Stimulated activated CD8-positive, alpha-beta memory T cell treated with anti-CD3 and anti-CD28 coated beads, Interleukin-2, amount 100 ng/mL, for 1 hour (primary cell): Measurements from ENCODE around the gene MAN1C1.
A peak's percentile ranks its signal among the peaks of the same experiment; 100 is the strongest.

Source experiments
- DNase-seq, 2 donors: peaks; one replicate each; pipeline ENCODE4 v3.0.0-alpha.2; 2020; ENCODE audit warnings: low read depth in 2 of 2

Gene MAN1C1

DNA sequence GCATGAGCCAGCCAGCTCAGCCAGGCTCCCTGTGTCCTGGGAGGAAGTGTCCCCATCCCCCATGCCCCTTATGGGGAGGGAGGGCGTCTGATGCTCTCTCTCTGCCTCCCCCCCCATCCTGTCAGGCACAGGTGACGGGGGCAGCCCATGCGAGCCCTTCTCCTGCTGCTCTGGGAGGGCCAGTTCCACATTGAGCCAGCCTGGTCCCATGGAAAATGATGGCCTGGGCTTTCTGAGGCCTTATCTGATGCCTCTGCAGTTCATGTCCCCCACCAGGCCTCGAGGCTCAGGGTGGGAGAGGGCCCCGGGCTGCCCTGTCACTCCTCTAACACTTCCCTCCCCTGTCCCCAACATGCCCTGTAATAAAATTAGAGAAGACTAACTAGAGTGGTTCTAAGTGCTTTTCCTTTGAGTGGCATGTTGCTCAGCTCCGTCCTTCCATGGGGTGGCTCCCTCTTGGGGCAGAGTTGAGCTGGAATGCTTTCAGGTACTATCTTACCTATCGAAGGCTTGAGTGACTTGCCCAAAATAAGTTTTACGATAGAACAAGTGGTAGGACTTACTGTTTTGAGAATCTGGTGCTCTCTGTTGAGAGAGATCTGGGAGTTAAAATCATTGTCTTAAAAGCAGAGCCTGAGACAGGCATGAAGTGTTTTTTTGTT lies 201.4 kb downstream of the MAN1C1 start:
- no peak for DNase-seq

DNA sequence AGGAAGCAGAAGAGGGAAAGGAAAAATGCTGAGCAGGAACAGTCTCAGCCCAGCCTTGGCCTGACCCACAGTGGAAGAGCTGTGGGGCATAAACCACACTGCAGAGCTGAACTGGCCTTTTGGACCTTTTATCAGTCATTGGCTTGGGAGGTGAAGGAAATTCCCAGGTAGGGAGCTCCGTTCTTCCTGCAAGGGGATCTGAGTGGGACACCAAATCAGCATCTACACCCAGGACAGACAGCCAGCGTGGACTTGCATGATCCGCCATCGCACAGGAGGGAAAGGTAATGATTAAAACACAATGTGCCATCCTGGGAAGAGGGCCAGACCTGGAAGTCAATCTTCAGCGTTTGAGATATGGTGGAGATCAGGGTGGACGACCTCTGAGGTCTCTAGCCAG lies 202.0 kb downstream of the MAN1C1 start:
- DNase-seq: no peak

DNA sequence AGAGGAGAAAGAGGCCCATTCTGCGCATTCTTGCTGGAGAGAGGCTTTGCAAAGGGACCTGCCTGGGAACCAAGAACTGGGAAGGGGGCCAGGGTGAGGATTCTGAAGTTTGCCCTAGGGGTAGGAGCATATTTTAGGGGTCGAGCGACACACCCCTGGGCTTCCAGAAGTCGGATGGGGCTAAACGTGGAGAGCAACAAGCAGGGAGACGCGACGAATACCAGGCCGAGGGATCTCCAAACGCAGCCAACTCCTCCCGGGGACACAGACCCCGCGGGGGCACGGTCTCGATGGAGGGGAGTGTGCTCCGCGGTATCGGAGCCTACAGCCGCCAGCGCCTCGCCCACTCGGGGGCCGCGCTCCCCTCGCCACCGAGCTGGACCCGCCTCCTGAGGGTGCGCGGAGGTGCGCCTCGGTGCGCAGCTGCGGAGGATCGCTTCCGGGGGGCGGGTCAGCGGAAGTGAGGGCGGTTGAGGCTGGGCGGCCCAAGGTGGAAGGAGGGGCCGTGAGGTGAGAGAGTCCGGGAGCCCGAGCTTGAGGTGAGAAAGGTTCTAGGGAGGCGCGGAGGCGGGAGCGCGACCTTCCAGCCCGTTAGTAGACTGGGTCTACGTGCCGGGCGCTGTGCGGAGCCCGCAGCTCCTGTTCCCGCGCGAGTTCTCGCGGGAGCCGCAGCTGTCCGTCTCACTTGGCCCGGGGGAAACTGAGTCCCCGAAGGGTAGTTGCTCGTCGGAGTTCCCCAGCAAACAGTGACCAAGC lies 203.1 kb downstream of the MAN1C1 start, which contains the start of gene MTFR1L:
Gene MTFR1L, plus strand, starts transcription at position 464 of the 756 bp plus-strand sequence. CDS start 3,151 bp downstream, outside the sequence.
- DNase-seq: peak; percentile 85 to 86

DNA sequence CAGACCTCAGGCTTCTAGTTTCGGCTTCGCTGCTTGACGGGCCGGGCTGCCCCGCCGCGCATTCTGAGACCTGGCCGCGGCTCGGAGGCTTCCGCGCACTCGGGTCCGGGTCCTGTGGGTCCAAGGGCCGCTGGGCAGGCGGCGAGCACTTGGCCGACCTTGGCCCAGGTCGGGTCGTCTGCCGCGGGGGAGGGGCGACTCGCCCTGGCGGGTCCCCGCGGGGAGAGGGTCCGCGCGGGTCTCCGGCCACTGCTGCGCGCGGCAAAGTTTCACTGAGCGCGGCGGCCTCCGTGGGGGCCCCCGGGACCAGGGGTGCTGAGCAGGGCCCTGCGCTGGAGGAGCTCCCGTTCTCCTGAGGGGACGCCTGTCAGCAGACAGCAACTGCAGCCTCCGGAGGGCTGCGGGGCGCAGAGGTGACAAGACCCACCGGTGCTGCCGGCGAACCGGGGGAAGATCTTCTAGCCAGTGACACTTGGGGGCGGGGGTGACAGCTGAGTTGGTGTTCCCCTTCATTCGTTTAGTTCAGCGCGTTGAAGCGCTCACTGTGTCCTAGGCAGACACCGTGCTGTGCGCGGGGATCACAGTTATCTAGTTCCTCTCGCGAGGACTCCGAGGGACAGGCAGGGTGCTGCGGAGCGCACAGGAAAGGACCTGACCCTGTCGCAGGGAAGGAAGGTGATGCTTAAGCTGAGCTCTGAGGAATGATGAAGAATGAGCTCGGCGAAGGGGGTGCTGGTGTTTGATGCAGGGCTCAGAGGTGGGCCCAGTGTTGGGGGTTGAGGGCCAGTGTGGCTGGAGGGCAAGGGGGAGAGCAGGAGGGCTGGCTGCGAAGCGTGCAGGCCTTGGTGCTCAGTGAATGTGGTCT lies 203.9 kb downstream of the MAN1C1 start:
- DNase-seq: peak in 1 of 2 donors; percentile 47

DNA sequence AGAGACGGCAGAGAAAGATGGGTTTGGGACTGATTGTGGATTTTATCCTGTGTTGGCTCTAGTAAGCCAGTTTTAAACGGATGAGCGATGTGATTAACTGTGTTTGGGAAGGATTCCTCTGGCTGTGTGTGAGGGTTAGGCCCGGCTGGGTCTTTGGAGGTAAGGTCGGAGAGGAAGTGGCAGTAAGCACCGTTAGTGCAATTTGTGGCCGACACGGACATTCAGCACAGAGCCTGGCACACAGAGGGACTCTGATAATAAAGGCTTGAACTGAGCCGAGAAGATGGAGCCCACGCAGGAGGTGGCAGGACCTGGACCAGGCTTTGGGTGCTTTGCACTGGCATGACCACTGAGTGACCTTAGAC lies 204.5 kb downstream of the MAN1C1 start:
- no peak for DNase-seq

DNA sequence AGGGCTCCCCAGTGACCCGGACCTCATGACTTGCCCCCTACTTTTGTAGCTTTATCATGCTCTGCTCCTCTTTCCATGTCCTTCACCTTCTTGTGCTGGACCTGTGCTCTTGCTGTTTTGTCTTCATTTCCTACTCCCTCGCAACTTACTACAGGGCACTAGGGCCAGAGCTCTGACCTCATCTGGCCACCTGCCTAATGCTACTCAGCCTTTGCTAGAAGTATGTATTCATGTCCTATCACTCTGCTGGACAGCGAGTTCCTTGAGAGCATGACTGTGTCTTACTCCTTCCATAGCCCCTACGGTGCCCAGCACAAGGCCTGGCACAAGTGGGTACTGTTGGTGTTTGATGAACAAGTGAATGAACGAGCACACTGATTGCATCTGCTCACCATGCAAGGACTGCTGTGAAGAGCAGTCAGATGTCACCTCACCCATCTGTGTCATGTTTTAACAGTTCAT lies 205.1 kb downstream of the MAN1C1 start:
- DNase-seq: no peak

DNA sequence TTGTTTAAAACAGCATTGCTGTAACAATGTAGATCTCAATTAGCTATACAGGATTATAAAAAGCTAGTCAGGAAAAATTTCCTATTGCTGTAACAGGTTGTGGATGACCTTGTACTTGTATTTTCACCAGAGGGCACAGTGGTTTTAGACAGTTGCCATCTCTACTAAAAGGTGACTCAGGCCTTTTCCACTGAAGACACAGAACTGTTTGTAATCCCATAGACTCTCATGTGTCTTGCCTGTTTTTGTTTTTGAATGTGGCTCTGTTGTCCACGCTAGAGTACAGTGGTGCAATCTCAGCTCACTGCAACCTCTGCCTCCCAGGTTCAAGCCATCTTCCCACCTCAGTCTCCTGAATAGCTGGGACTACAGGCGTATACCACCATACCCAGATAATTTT lies 209.0 kb downstream of the MAN1C1 start:
- DNase-seq: no peak

DNA sequence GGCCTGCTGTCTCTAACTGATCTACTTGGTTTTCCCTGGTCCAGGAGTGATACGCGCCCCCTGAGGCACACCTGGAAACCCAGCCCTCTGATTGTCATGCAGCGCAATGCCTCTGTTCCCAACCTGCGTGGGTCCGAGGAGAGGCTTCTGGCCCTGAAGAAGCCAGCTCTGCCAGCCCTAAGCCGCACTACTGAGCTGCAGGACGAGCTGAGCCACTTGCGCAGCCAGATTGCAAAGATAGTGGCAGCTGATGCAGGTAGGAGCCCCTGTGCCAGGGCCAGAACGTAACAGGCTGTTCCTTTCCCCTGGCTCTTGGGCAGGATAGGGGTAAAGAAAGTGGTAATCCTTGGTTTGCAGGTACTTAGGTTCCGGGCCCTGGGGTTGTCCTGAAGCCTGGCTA lies 210.0 kb downstream of the MAN1C1 start:
- DNase-seq: no peak

DNA sequence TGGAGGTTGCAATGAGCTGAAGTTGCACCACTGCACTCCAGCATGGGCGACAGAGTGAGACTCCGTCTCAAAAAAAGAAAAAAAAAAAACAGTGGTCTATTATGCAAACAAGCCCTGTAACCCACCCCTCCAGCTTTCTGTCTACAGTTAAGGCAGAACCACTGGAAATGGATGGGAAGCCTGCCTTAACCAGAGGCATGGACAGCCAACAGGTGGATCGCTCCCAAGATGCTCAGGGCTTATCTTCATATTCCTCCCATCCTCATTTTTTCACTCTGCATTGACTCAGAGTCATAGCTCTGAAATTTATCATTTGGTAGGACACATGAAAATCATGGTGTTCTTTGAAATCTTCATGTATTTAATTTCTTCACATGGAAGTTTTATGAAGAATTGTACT lies 211.9 kb downstream of the MAN1C1 start:
- no peak for DNase-seq

DNA sequence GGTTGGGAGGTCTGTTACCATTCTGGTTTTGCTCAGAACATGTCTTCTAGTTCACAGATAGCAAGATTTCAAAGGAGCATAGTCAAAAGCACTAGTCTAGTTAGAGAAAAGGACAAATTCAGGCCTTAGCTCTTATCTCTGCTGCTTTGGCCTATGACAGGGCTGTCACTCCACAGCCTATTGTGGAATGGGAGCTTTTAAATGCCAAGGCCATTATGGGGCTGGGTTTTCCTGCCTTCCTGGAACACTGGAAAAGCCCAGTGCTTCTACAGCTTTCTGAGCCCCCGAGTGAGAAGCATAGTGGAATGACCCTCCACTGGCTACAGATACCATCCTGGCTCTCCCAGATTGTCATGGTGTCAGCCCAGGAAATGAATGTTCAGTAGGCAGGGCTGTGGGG lies 212.5 kb downstream of the MAN1C1 start:
- DNase-seq: no peak

DNA sequence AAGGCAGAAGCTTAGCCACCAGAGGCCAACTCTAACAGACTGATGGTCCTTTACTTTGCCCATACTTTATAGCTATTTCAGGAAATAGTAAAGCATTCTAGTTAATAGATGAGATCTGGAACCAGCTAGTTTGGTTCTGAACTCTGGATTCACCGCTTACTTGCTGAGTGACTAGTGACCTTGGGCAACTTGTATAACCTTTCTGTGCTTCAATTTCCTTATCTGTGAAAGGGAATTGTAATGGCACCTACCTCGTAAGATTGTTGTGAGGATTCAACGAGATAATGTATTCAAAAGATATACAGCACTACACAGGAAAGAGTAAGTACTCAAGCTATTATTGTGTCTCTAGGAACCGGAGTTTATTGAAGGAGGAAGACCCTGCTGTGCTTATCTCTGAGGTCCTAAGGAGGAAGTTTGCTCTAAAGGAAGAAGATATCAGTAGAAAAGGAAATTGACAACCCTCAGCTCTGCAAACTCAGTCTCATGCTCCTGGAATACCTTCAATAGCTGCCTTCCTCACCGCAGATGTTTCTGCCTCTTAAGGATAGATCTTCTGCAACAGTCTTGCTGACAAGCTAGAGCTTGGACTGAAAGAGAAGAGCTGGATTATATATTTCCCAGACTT lies 215.1 kb downstream of the MAN1C1 start:
- DNase-seq: no peak

DNA sequence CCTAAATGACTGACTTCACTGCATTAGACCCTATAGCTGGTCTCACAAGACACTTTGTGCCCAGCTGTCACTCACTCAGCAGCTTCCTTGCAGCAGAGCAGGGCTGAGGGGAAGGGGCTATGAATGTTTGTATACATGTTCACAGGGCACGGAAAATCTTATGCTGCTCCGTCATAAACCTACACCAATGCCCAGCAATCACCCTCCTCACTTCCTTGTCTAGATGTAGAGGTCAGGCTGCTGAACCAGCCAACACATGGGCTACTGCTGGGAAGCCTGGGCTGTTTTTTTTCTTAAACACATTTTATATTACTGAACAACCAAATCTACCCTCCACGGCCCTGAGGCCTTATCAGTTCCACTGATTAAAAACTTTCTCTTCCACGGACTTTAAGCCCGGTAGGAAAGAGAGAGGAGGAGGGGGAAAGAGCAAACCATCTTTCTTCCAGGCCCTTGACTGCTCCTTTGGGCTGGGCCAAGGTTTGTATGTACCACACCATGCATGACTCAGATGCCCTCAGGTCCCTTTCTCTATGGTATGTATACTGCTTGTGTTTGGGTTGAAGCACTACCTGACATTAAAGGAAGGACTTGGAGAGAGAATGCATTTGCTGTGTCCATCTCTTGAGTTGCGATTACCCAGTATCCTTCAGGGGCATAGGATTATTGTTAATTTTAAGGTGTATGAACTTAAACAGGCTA lies 215.9 kb downstream of the MAN1C1 start:
- DNase-seq: no peak

DNA sequence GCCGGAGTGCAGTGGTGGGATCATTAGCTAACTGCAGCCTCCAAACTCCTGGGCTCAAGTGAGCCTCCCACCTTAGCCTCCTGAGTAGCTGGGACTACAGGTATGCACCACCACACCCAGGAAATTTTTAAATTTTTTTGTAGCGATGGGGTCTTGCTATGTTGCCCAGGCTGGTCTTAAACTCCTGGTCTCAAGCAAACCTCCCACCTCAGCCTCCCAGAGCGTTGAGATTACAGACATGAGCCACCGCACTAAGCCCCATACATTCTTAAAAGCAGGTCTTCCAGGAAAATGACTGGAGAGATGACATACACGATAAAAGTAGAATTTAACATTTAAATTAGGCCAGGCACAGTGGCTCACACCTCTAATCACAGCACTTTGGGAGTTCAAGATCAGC lies 216.6 kb downstream of the MAN1C1 start:
- no peak for DNase-seq
